ENCODE measurements around the gene TENM3.

The TENM3 gene

DNA sequence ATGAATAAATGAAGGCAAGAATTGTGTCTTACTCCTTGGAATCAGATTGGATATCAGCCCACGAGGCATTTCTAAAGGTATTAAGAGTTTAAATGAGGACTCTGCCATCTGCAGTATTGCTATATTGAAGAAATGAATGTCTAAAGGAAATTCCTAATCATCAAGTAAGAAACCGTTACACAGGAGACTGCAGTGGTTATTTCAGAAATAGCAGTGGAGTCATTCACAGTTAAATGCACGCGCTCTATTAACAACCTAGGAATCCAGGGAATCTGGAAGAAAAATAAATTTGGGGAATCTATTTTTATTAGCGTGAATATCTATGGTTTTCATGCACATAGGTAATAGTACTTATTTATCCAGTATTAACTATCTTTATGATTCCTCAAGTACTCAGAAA is 334.2 kb downstream of the TENM3 start:
- DNase-seq: no peak

DNA sequence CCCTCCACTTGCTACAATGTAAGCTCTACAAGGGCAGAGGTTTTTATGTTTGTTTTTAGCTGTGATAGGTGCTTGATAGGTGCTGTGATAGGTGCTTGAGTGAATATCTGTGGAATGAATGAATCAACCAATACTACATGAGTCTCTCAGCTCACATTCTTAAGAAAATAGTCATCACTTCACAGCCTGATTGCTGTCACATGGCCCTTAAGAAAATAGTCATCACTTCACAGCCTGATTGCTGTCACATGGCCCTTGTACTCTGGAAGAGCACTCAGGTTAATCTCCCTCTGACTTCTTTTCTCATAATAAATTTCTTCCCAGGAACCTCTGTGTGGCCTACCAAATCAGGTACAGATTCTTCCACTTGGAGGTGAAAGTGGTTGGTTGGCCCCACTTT is 335.2 kb downstream of the TENM3 start:
- DNase-seq: no peak

DNA sequence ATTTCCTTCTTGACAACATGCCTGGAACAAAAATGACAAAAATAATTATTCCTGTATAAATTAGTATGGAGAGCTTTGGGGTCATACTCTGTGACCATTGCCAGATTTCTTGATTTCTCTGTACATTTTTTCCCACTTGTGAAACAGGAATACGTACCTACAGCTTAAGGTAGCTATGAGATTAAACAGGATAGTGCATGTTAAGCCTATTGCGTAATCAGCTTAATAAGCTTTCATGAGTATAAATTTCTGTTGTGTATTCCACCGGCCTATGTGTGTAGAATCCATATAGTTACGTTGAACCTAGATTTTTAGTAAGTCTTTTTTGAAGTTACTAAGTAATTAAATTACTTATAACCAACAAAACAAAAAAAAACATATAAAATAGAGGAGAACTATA is 339.0 kb downstream of the TENM3 start:
- no peak for DNase-seq

DNA sequence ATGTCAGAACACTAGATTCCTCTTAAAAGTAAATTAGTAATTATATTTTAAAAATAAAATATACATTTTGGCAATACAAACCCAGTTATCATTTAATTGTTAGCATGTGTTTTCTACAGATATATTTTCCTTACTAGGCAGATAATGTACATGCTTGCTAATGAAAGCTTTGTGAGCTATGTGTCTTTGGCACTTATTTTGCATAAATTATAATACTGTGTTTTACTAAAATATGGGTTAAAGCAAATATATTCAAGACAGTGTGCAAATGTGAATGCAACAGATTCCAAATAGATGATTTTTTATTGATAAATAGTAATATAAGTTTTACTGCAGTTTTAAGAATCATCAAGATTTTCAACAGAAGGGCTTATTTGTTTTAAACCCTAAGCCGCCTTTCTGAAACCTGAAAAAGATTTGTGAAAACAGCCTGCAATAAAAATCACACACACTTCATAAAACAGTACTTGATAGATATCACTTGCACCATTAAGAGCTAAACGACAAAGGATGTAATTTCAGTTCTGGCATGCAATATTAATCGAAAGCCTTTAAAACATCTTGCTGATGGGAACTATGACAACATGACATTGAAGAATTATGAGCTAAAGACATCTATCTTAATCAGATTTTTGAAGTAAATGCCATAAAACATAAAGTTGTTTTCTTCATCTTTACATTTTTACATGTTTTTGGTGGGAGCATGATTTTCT is 340.7 kb downstream of the TENM3 start:
- DNase-seq: no peak

DNA sequence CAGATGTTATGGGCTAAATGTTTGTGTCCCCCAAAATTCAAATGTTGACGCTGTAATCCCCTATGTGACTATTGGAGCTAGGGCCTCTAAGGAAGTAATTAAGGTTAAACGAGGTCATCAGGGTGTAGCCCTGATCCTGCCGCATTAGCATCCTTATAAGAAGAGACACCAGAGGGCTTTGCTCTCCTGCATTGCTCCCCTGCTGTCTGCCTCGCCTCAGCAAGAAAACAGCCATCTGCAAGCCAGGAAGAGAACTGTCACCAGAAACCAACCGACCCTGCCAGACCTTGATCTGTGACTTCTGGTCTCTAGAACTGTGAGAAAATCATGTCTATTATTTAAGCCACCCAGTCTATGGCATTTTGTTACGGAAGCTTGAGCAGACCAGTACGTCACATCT is 342.1 kb downstream of the TENM3 start:
- DNase-seq: no peak

- DNase-seq: no peak
Observed at GRCh38 chr4:182589100-182589499, 345.9 kb downstream of the TENM3 start.

DNA sequence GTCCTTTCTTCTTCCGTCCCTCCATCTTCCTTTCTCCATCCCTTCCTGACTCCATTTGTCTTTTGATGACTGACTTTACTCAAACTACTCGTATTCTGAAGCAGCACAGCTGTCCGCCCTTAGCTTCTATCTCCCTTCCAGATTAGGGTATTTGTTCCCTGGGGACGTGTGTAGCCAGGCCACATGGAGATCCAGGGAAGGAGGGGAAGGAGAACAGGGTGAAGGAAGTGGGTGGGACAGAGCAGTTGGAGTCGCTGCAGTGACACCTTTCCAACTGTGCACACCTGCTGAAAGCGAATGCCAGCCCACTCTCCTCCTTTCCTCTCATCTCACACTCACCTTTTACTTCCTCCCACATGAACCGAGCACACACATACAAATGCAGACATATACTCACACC is 350.2 kb downstream of the TENM3 start:
- DNase-seq: no peak

GRCh38 chr4:182593864-182594263 is 350.7 kb downstream of the TENM3 start:
- no peak for DNase-seq

GRCh38 chr4:182600093-182600492 is 356.9 kb downstream of the TENM3 start:
- no peak for DNase-seq

- no peak for DNase-seq
Observed at GRCh38 chr4:182600856-182601255, 357.7 kb downstream of the TENM3 start.

DNA sequence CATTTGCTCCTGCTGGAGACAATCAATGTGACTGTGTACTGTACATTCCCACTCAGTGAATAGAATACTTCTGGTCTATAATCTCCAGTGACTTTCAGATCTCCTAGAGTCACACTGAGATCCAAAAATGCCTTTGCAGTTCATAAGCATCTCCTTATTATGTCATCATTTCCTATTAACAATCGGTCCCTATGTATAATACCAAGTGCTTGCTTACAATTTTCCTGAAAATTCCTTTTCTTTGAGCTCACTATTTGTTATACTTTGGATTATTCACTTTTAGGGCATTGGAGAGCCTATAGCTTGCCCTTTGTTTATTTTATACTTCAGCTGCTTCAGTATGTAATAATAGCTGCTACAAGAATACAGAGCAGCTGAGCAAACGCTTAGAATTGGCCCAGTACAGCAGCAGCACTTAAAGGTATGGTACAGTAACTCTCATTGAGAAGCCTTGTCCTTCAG is 361.0 kb downstream of the TENM3 start:
- no peak for DNase-seq

DNA sequence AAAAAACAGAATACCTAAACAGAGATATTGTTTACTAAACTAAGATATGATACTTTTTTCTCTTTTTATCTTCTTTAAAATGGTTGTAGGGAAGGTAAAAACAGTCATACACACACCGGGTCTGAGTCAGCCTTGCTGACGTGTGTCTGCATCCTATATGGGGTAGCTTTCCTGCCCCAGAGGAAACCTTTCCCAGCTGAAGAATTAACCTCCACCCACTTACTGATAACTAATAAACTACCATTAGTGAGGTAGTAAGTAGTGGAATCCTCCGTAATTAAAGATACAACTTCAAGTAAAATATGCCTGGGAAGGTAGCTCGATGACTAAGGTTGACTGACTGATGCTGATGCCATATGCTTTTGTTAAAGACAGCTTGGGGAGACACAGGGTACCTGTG is 361.8 kb downstream of the TENM3 start:
- no peak for DNase-seq

DNA sequence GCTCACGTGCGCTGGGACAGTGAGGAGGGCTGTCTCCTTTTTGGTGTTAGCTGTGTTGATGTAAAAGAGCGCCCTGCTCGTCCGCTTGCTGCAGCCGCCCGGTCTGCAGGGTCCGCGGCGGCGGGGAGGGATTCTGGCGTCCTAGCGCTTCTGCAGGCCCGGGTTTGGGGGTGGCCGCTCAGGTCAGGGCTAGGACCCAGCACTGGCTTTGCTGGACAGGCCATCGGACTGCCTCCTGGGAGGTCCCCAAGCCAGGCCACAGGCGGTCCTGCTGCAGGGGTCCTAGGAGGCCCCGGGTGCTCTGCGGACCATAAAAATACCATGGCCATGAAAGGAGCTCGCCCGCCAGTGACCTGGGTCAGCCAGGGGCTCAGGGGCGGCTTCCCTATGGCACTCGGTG is 365.3 kb downstream of the TENM3 start:
- no peak for DNase-seq

DNA sequence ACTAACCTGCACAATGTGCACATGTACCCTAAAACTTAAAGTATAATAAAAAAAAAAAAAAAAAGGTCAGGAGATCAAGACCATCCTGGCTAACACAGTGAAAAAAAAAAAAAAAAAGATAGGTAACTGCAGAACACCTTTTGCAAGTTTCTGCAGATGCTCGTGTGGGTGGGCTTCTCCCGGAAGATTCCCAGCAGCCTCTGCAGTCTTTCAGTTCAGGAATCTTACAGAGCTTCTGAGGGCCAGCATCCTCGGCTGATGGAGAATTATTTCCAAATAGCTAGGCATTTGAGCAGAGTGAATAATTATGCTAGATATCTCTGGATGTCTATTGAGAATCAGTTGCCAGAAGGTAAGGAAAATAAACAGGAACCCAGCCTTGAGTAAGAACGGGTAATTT is 373.3 kb downstream of the TENM3 start:
- no peak for DNase-seq

- no peak for DNase-seq
Observed at GRCh38 chr4:182619660-182620059, 376.5 kb downstream of the TENM3 start.

DNA sequence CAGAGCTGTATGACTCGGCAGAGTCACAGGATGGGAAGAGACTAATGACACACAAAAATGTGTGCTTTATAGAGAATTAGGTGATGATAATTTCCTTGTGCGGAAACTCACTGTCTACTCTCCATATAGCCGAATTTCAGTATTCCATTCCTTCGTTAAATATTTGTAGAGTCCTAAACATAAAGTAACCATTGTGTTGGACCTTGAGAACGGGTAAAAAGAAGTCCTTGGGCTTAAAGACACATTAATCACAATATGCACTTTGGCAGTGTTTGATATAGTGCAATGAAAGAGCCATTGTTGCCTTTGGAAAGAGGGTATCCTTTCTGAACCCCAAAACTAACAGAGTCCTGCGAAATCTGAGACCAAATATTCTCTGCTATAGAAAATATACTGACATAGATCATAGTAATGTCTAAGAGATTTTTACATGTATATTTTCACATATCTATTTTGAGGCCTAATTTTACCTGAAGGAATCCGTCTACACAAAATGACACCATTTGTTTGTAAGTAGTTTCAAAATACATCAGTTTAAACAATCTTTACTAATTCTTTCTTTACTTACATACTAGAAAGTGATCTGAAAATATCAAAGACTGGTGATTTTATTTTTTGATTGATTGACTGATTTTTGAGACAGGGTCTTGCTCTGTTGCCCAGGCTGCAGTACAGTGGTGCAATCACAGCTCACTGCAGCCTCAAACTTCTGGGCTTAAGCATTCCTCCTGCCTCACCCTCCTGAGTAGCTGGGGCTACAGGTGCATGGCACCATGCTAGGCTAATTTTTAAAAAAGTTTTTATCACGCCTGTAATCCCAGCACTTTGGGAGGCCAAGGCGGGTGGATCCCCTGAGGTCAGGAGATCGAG is 377.1 kb downstream of the TENM3 start:
- no peak for DNase-seq

- no peak for DNase-seq
Observed at GRCh38 chr4:182624281-182624680, 381.1 kb downstream of the TENM3 start.

DNA sequence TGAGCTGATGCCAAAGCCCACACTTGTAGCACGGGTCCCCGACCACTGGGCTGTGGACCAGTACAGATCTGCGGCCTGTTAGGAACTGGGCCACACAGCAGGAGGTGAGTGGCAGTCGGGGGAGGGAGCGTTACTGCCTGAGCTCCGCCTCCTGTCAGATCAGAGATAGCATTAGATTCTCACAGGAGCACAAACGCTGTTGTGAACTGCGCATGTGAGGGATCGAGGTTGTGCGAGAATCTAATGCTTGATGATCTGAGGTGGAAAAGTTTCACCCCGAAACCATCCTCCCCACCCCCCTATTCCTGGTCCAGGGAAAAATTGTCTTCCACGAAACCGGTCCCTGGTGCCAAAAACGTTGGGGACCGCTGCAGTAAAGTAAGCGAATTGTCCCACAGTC is 382.0 kb downstream of the TENM3 start:
- no peak for DNase-seq

- no peak for DNase-seq
Observed at GRCh38 chr4:182627996-182628395, 384.8 kb downstream of the TENM3 start.

- DNase-seq: no peak
Observed at GRCh38 chr4:182628544-182628943, 385.3 kb downstream of the TENM3 start.

DNA sequence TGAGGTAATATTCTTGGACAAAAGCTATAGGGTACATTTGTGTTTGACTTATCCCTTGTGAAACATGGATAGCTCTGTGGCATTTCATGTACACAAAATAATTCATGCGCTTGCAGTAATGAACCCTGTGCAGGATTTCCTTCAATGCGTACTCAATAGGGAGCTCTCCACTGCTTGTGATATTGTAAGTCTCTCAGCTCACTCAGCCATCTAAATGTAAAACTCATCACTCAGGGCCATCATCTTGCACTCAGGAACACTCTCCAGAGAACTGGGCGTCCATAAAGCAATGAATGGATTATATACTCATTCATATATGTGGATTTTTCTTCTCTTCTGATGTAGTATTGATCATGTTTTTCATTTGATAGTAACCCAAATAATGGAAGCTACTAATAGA is 385.9 kb downstream of the TENM3 start:
- no peak for DNase-seq

DNA sequence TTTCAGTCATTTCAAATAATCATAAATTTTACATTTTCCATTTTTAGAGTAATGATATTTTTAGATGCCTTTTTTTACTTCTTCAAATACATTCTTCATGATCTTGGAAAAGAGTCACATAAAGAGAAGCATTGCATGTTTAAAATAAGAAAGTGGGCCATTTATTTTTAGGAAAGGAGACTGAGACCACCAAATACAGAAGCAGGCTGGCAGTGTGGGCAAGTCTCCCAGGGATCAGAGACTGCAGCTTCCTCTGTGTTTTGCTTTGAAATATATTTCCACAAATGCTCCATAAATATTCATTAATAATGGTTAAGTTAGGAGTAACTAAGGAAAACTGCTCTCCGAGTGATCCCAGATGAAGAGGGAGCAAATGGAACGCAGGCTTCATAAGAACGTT is 397.3 kb downstream of the TENM3 start:
- DNase-seq: no peak

DNA sequence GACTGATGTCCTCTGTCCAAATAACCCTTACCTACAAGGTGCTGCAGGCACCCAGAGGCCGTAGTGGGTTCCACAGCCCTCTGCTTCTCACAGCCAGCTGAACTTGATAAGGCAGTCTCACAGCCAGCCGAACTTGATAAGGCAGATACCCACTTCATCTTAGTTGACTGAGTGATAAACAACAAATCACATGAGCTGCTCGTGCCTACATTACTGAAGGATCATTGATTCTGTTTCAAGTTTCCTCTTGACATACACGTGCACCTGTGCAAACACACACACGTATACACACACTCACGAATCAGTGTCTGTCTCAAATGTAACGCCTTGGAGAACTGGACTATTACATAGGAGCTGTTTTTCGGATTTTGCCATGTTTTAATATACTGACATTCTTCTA is 397.7 kb downstream of the TENM3 start:
- no peak for DNase-seq

- no peak for DNase-seq
Observed at GRCh38 chr4:182642831-182643230, 399.6 kb downstream of the TENM3 start.
